Nephron progenitor cell (in vitro differentiated cells): ENCODE results near the gene BYSL.

ENCODE experiments used
- DNase-seq: peaks from one replicate; pipeline ENCODE4 v3.0.0; 2021
- H3K27ac Mint-ChIP-seq: 2 replicates; pipeline ENCODE4 v1.8.0; 2021; ENCODE audit warnings: mild to moderate bottlenecking, moderate library complexity, mixed read lengths
- H3K27me3 Mint-ChIP-seq: 2 replicates; pipeline ENCODE4 v1.8.0; 2021; ENCODE audit warnings: mild to moderate bottlenecking, low read depth, mixed read lengths; ENCODE audit not compliant: poor library complexity
- H3K36me3 Mint-ChIP-seq: 2 replicates; pipeline ENCODE4 v1.8.0; 2021; ENCODE audit warnings: low read depth, mixed read lengths
- H3K4me1 Mint-ChIP-seq: 2 replicates; pipeline ENCODE4 v1.8.0; 2021; ENCODE audit warnings: mixed read lengths
- H3K4me3 Mint-ChIP-seq: 2 replicates; pipeline ENCODE4 v1.8.0; 2021; ENCODE audit warnings: mild to moderate bottlenecking, moderate library complexity, mixed read lengths
- H3K9me3 Mint-ChIP-seq: 2 replicates; pipeline ENCODE4 v1.8.0; 2021; ENCODE audit warnings: mild to moderate bottlenecking, moderate library complexity, mixed read lengths
- TF ChIP-seq, protein P1 (sequence below): fragments of 200-600 bp; sonication (generic); IDR thresholded peaks from 2 replicates; pipeline ENCODE4 v1.5.0; 2021; ENCODE audit warnings: antibody characterized with exemption

The BYSL gene

DNA sequence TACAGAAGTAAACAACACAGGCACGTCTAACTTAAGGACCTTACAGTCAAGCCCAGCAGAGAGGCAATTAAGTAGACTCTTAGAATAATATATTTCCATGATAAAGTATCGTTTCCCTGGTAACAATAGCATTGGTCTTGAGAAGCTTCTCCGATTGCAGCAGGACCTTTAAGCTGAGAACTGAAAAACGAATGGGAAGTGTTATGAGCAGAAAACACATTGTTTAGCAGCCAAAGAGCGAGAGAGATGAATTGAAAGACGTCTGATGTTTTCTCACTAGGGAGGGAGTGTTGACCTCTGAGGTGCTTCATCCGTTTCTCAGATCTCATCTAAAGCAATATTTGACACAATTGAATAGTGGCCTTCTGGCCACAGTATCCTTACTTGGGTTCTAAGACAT lies 855 bp downstream of the BYSL start:
- H3K4me1 Mint-ChIP-seq, result peaks cover 51% of the 10 kb centered on the region
- H3K9me3 Mint-ChIP-seq, result no peaks in the 10 kb centered on the region
- TF ChIP-seq, protein P1, sequence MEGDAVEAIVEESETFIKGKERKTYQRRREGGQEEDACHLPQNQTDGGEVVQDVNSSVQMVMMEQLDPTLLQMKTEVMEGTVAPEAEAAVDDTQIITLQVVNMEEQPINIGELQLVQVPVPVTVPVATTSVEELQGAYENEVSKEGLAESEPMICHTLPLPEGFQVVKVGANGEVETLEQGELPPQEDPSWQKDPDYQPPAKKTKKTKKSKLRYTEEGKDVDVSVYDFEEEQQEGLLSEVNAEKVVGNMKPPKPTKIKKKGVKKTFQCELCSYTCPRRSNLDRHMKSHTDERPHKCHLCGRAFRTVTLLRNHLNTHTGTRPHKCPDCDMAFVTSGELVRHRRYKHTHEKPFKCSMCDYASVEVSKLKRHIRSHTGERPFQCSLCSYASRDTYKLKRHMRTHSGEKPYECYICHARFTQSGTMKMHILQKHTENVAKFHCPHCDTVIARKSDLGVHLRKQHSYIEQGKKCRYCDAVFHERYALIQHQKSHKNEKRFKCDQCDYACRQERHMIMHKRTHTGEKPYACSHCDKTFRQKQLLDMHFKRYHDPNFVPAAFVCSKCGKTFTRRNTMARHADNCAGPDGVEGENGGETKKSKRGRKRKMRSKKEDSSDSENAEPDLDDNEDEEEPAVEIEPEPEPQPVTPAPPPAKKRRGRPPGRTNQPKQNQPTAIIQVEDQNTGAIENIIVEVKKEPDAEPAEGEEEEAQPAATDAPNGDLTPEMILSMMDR, result no peak
- DNase-seq, result no peak
- peak overlapping the region; percentile 100 for H3K4me3 Mint-ChIP-seq
- no peaks in the 10 kb centered on the region for H3K27me3 Mint-ChIP-seq
- H3K36me3 Mint-ChIP-seq, result peaks cover 24% of the 10 kb centered on the region
- H3K27ac Mint-ChIP-seq, result peak overlapping the region; percentile 100

DNA sequence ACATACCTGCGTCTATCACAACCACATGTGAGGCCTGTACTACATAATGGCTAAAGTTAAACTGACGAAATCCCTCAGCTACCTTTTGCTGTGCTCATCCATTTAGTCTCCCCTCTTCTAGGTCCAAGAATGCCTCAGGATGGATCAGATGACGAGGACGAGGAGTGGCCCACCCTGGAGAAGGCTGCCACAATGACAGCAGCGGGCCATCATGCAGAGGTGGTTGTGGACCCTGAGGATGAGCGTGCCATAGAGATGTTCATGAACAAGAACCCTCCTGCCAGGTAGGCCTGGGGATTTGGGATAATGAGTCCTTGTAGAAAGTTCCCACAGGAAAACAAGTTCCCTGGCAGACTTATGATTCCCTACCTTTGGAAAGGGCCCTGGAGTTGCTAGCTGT lies 6.0 kb downstream of the BYSL start:
- TF ChIP-seq, protein P1, result no peak
- no peaks in the 10 kb centered on the region for H3K9me3 Mint-ChIP-seq
- H3K4me1 Mint-ChIP-seq, result peaks cover 30% of the 10 kb centered on the region
- no peak overlapping the region for H3K4me3 Mint-ChIP-seq
- peaks cover 63% of the 10 kb centered on the region for H3K36me3 Mint-ChIP-seq
- no peaks in the 10 kb centered on the region for H3K27me3 Mint-ChIP-seq
- DNase-seq, result no peak
- no peak overlapping the region for H3K27ac Mint-ChIP-seq

DNA sequence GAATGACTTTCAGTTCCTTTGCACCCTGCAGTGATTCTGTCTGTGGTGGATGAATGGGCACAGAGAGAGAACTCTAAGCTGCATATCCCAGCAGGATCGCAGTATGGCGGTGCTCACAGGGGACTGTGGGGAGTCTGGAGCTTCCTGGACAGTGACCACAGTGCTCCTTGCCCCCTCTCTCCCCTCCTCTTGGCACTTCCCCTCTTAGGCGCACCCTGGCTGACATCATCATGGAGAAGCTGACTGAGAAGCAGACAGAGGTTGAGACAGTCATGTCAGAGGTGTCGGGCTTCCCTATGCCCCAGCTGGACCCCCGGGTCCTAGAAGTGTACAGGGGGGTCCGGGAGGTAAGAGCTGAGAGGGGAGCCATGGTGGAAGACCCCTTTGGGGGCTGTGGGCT lies 8.6 kb downstream of the BYSL start:
- Mint-ChIP-seq H3K4me1 (peaks cover 6% of the 10 kb centered on the region), H3K27me3 (no peaks in the 10 kb centered on the region), H3K4me3 (no peak overlapping the region), H3K36me3 (peaks cover 64% of the 10 kb centered on the region), H3K27ac (no peak overlapping the region), H3K9me3 (no peaks in the 10 kb centered on the region)
- no peak for DNase-seq
- TF ChIP-seq, protein P1, result no peak

DNA sequence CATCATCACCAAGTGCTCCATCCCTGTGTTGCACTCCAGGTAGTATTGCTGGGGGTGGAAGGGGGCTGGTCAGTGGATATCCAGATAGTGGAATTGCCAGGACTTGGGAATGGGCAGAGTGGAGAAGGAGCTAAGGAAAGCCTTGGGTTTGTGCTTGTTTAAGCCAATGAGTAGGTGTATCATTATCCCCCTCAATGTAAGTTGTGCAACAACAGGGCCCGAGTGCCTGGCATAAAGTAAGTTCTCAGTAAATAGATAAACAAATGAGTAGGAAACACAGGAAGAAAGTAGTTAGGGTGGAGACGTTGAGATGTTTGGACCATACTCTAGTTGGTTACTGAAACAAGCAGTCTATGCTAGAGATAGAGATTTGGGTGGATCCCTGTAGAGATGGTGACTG lies 10.5 kb downstream of the BYSL start:
- Mint-ChIP-seq H3K4me1 (peaks cover 9% of the 10 kb centered on the region), H3K27ac (no peak overlapping the region), H3K4me3 (no peak overlapping the region), H3K9me3 (no peaks in the 10 kb centered on the region), H3K27me3 (no peaks in the 10 kb centered on the region), H3K36me3 (peaks cover 61% of the 10 kb centered on the region)
- no peak for DNase-seq
- TF ChIP-seq, protein P1, result no peak

DNA sequence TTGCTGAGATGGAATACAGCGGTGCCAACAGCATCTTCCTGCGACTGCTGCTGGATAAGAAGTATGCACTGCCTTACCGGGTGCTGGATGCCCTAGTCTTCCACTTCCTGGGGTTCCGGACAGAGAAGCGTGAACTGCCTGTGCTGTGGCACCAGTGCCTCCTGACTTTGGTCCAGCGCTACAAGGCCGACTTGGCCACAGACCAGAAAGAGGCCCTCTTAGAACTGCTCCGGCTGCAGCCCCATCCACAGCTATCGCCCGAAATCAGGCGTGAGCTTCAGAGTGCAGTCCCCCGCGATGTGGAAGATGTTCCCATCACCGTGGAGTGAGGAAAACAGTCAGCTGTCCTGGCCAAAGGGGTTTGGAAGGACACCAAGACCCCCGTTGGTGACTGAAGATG lies 11.1 kb downstream of the BYSL start:
- H3K9me3 Mint-ChIP-seq, result no peaks in the 10 kb centered on the region
- DNase-seq, result no peak
- H3K36me3 Mint-ChIP-seq, result peaks cover 57% of the 10 kb centered on the region
- no peak overlapping the region for H3K27ac Mint-ChIP-seq
- peaks cover 9% of the 10 kb centered on the region for H3K4me1 Mint-ChIP-seq
- no peaks in the 10 kb centered on the region for H3K27me3 Mint-ChIP-seq
- no peak overlapping the region for H3K4me3 Mint-ChIP-seq
- TF ChIP-seq, protein P1, result no peak

DNA sequence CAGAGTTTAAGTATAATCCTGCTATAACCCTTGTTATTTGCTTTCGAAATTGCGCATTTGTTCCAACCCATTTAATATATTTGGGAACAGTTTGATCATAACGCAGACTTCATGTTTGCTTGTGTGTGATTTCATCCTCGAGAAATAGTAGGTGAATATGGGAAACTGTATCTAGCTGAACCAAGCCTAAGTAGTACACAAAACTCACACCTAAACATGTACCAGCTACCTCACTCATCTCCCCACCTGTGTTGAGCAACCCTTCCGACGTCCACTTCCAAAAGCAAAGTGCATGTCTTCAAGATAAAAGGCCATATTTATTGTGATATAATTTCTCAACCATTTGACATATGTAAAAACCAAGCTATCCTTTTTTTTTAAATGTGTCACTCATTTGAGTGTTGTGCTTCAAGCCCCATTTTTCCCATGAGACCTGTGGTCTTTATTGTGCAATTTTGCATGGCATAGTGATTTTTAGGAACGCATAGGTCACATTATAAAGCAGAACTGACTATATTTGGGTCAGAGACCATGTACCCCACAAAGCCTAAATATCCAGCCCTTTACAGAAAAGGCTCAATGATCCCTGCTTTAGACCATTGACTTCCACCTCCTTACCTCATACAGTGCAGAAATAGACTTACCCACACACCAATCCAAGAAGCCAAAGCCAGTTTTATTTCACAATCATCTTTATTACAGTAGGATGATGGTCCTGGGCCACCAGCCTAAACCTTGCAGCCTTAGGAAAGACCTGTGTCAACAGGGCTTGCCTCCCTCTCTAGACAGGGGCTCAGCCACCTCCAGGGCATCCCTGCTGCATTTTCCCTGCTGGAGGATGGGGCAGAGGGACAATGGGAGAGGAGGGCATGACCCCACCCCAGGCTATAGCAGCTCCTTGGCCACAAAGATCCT lies 13.2 kb downstream of the BYSL start:
- DNase-seq, result no peak
- TF ChIP-seq, protein P1, result no peak
- H3K27me3 Mint-ChIP-seq, result no peaks in the 10 kb centered on the region
- peaks cover 38% of the 10 kb centered on the region for H3K36me3 Mint-ChIP-seq
- H3K27ac Mint-ChIP-seq, result peak overlapping the region; percentile 52
- H3K4me3 Mint-ChIP-seq, result no peak overlapping the region
- peaks cover 25% of the 10 kb centered on the region for H3K4me1 Mint-ChIP-seq
- no peaks in the 10 kb centered on the region for H3K9me3 Mint-ChIP-seq
